T47D (cell line): ENCODE results near the gene PACC1.

Experiments
- DNase-seq, 2 experiments: peaks; one replicate each; pipeline versions ENCODE4 v3.0.0 to v3.0.0-alpha.2; 2011 to 2012; ENCODE audit warnings: low read depth in 1 of 2, low spot score in 1 of 2
- JUND ChIP-seq: IDR thresholded peaks from 2 replicates; pipeline ENCODE4 v1.6.1; 2012; ENCODE audit warnings: low read depth
- in situ Hi-C: cut with HindIII; loops from 2 replicates; pipeline ENCODE4 v1.10.0; 2016; ENCODE audit warnings: low sequenced_read_pairs, low pct_unique_long_range_greater_than_20kb

Gene PACC1

DNA sequence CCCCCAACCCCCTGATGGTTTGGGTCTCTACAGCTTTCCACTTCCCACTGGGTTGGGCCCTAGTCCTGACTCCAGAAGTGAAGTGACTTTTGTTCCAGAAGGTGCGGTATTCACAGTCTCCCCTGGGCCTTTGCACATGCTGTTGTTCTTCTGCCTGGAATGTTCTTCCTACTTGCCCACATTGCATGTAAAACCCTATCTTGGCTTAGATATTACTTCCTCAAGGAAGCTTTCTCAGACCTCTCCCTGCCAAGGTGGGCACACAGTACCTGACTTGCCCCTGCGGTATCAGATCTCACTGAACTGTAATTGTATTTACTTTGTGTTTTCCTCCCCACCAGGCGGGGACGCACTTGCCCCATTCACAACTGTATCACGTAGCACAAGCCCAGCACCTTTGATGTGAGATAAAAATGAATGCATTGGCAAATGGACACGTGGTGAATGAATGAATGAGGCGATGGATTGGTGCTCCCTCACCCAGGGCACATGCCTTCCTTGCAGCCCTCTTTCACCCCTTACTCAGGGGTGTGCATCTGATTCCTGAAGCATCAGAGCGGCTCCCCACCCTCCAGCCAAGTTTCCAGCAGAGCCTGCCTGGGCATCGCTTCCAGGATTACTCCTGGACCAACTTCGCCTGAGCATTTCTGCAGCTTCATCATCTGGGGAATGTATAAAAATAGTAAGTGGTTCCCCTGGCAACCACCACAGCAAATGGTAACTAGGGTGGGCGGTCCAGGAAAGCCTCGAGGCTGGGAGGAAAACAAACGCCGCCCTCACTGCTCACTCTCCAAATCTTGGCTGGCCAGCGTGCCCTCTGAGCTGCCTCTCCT, 37.9 kb upstream of the PACC1 start:
- in situ Hi-C loops = no loop called here
- DNase-seq = no peak
- TF ChIP-seq JUND = no peak

DNA sequence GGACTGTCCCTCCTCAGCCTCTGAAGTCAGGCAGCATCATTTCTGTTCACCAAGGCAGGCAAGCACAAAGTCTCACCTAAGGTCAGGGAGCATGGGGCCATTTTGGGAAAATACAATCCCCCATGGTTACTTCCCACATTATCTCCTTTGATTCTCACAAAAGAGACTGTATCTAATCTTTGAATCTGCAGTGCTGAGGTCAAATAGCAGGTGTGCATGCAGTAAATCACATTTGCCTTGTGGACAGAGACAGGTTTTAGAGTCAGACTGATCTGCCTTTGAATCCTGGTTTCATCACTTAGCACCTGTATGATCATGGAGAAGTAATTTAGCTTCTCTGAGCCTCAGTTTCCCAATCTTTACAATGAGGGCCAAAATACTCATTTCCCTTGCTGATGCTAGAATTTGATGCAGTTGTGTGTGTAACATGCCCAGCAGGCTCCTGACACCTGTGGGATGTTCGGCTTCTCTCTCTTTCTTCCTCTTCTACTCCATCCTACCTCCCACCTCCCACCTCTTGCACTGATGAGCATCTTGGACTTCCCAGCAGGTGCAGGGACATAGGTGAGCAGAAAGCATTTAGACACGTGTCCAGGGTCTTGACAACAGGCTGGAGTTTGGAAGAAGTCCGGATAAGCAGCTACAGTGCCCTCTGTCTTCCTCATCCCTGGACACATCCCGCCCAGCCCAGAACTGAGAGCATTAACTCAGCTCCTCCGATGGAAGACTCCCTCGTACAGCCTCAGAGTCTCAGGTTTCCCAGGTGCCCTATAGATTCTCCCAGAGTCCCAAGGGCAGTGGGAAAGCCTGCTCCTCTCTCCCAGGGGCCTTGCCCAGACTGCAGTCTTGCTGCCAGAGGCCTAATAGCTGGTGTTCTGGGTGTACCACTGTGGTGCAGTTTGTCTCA, 37.0 kb upstream of the PACC1 start:
- in situ Hi-C loops = no loop called here
- TF ChIP-seq JUND = no peak
- no peak for DNase-seq

DNA sequence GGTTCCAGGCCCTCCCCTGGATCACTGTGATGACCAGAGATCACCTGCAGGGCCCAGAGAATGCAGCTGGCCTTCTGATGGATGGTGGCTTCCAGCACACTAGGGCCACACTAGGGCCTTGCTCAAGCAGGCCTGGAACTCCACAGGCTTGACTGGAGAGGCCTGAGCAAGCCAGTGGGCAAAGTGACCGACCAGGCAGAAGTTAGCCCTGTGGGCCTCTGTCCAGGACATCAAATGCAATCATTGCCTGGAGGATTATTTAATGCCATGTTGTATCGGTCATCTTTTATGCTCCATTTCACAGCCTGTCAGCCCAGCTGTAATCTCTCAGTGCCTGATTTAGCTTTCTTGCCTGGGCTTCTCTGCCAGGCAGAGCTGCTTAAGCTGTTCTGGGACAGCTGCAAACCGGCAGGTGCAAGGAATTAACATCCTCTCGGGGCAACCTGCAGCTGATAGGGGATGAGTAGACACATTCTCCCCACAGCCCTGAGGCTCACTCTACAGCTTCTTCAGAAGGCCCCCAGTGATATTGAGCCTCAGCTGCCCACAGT, 35.7 kb upstream of the PACC1 start:
- in situ Hi-C loops = no loop called here
- no peak for DNase-seq
- TF ChIP-seq JUND = no peak

- in situ Hi-C loops = no loop called here
- TF ChIP-seq JUND = no peak
- DNase-seq = no peak
Measured at GRCh38 chr1:212447478-212447877, 32.8 kb upstream of the PACC1 start.

DNA sequence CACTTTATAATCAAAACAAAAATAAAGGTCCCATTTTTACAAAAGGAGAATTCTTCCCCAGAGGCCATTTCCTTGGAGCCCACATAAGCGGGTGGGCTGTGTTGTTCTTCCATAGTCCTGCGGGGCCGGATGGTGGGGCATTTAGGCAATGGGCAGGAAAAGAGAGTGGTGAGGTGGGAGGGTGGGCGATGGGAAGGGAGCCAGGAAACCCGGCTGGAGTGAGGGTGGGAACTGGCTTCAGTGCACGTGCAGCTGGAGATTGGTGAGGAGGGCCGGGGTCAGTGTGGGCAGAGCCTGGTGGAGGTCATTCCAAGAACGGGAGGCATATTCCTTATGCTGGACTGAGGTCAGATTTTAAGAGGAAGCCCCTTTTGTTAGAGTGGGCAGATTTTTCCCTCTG, 31.6 kb upstream of the PACC1 start:
- no peak for TF ChIP-seq JUND
- in situ Hi-C loops = no loop called here
- no peak for DNase-seq

GRCh38 chr1:212442408-212442807, 27.7 kb upstream of the PACC1 start:
- no peak for DNase-seq
- in situ Hi-C loops = no loop called here
- TF ChIP-seq JUND = no peak

DNA sequence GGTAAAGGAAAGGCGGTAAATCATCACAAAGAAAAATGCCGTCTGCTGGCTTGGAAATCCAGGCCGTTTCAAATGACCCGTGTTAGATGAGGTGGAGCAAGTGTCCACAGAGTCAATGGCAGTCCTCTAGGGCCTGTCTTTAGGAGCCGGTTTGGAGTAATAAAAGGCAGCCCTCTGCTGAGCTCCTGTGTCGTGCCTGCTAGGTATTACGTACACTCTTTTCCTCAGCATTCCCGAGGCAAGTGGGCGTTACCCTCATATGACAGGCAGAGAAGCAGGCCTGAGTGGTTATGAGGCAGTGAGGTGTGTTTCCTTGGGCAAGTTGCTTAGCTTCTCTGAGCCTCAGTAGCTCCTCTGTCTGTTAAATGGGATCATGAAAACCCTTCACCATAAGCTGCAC, 25.7 kb upstream of the PACC1 start:
- in situ Hi-C loops = no loop called here
- no peak for TF ChIP-seq JUND

DNA sequence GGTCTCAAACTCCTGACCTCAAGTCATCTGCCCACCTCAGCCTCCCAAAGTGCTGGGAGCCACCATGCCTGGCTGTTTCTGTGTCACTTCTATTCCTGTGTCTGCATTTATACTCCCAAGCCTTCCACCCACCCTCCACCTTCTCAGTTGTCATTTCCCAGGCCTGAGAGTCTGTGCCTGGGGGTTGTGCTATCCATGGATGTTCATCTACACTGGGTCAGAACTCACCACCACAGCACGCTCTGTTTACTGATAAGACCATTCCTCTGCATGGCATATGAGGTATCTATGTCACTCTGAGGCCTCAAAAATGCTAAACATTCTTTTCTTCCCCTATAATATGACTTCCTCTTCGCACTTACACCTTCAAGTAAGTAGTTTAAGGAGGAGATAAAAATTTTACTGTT, 24.1 kb upstream of the PACC1 start:
- in situ Hi-C loops = no loop called here
- TF ChIP-seq JUND = no peak
- no peak for DNase-seq

More for the DNA sequence above, 25.7 kb upstream of the PACC1 start:
- peak in 1 of 2 experiments; percentile 71 for DNase-seq

DNA sequence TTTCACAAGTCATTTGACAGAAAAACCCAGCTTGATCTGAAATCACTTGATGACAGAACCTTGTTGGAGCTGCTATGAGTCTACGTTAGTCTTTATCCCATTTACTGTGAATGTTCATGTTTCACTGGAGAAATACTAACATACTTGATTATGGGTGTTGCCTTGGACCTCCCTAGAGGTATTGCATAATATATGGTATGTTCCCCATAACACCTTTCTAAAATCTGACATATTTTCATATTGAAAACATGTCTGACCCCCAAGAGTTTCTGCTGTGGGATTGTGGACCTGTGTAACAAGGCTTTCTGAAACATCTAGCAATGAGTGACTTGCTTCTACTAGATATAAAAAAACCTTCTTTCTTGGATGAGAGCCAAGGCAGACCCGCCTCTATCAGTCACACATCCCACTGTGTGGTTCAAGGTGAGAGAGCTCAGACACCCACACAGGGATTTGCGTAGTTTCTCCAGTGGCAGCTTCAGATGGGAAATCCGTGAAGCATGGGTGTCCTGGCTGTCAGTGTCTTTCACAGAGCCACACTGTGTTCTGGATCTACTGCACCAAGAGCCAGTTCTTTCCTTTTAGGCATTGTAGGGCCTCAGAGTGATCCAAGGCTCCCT, 22.6 kb upstream of the PACC1 start:
- TF ChIP-seq JUND = no peak
- DNase-seq = no peak
- in situ Hi-C loops = no loop called here

GRCh38 chr1:212434992-212435391, 20.3 kb upstream of the PACC1 start:
- DNase-seq = no peak
- in situ Hi-C loops = no loop called here
- TF ChIP-seq JUND = no peak

DNA sequence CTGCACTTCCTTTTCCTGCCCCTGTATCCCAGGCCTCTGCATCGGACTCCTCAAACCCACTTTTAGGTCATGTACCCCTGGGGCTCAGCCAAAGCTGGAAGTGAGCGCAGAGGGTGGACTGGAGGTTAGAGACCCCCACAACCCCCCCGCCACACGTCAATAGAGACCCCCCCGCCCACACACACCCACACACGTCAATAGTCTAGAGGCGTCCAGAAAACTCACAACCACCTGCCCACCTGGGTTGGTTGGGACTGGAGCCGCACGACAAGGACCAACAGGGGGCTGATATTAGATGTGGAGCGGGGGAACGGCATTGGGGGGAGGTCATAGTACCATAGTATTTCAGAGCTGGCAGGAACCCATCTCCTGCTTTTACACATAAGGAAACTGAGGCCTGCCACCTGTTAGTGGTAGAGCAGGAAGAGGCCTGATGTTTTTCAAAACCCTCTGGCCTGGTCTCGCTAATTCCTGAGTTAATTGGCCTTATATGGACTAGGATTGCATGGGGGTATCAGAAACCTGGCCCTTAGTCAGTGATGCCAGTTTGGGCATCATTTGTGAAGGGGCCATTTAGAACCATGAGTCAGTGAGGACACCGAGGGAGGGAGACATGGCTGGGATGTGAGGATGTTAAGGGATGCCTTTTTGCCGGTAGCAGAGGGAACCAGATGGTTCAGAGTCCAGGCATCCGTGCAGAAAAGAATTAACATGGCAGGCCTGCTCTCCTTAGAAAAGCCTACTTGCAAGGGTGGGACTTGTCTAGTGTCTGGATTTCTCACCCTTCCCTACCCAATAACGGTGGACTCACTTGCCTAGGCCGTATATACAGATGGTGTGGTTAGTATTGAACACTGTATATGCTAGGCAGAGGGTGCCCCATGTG, 19.1 kb upstream of the PACC1 start:
- no peak for DNase-seq
- in situ Hi-C loops = no loop called here
- no peak for TF ChIP-seq JUND
